ENCODE data around the gene METTL8.

The METTL8 gene

DNA sequence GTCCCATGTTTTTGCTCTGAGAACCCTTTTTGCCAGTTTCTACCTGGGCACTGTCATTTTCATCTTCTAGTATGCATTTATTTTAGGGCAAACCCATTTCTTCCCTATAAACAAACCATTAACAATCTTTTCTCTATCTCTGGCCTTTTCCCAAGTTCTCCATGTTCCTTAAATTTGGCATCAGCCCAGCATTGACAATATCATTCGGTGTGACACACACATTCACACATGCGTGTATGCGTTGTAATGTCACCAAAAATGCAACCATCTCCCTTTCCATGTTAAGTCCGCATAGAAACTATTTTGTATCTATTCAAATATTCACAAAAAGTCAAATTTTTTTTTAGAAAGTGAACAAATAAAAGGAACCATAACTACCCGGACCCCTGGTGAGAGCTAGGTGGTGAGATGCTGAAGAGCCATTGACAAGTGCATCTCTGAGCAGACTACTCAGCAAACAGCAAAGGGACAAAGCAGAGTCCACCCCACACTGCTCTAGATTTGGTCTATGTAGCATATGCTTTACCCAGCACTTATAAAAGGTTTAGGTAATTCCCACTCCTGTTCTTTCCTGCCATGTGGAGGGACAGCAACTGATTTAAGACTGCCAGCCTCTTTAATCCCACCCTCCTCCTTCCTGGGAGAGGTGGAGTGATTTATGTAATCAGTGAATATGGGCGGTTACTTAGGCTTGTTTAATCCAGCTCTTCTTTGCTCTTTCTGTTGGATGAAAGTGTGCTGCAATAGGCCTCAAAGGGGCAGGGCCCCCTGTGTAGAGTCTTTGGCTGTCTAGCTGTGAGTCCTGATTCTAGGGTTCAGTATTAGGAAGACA, 124.1 kb downstream of the METTL8 start:
- H3K4me3 ChIP-seq (ENCODE audit: low read depth, low read length), result no peak overlapping the region
- in situ Hi-C loops (cut with HindIII; ENCODE audit: low sequenced_read_pairs), result no loop called here
- TF ChIP-seq, protein P1, sequence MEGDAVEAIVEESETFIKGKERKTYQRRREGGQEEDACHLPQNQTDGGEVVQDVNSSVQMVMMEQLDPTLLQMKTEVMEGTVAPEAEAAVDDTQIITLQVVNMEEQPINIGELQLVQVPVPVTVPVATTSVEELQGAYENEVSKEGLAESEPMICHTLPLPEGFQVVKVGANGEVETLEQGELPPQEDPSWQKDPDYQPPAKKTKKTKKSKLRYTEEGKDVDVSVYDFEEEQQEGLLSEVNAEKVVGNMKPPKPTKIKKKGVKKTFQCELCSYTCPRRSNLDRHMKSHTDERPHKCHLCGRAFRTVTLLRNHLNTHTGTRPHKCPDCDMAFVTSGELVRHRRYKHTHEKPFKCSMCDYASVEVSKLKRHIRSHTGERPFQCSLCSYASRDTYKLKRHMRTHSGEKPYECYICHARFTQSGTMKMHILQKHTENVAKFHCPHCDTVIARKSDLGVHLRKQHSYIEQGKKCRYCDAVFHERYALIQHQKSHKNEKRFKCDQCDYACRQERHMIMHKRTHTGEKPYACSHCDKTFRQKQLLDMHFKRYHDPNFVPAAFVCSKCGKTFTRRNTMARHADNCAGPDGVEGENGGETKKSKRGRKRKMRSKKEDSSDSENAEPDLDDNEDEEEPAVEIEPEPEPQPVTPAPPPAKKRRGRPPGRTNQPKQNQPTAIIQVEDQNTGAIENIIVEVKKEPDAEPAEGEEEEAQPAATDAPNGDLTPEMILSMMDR (IDR thresholded peaks at IDR 0.05; ENCODE audit: low read depth, low read length, missing control alignments), result no peak
- DNase-seq (ENCODE audit: low read depth), result no peak

DNA sequence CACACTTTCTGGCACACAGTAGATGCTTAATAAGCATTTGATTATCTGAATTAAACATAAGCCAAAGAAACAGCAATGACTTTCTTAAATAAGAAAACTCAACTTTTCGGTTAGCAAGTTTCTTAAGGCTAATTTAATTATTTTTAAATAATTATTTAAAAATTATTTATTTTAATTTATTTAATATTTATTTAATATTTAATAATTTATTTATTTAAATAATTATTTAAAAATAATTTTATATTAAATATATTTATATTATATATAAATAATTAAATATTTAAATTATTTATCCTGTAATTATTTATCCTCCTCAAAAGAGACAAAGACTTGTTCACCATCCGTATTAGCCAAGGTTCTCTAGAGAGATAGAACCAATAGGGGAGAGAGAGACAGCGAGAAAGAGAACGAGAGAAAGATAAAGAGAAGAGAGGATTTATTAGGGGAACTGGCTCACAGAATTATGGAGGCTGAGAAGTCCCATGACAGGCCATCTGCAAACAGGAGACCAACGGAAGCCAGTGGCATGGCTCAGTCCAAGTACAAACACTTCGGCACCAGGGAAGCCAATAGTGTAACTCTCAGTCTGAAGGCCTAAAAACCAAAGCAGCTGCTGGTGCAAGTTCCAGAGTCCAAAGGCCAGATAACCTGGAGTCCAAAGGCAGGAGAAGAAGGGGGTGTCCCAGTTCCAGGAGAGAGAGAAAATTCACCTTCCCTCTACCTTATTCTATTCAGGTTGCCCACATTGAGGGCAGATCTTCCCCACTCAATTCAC, 125.3 kb downstream of the METTL8 start:
- TF ChIP-seq, protein P1 (IDR thresholded peaks at IDR 0.05; ENCODE audit: low read depth, low read length, missing control alignments), result no peak
- H3K4me3 ChIP-seq (ENCODE audit: low read depth, low read length), result no peak overlapping the region
- DNase-seq (ENCODE audit: low read depth), result no peak
- in situ Hi-C loops (cut with HindIII; ENCODE audit: low sequenced_read_pairs), result no loop called here

DNA sequence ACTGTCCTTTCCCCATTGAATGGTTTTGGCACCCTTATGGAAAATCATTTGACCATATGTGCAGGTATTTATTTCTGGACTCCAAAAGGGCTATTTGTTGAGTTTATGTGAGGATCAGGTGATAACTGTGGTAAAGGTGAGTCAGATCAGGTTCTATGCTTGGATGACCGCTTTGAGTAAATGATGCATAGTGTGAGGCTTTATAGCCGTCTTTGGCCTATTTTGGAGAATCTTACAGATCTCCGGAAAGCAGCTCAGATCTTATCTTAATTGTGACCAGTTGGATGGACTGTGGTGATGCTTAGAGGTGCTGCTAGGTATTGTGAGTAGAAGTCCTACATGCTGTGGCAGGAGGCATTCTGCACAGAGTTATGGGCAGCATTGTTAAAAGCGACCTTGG, 126.2 kb downstream of the METTL8 start:
- no peak for DNase-seq (ENCODE audit: low read depth)
- TF ChIP-seq, protein P1 (IDR thresholded peaks at IDR 0.05; ENCODE audit: low read depth, low read length, missing control alignments), result no peak
- no peak overlapping the region for H3K4me3 ChIP-seq (ENCODE audit: low read depth, low read length)
- in situ Hi-C loops (cut with HindIII; ENCODE audit: low sequenced_read_pairs), result no loop called here

DNA sequence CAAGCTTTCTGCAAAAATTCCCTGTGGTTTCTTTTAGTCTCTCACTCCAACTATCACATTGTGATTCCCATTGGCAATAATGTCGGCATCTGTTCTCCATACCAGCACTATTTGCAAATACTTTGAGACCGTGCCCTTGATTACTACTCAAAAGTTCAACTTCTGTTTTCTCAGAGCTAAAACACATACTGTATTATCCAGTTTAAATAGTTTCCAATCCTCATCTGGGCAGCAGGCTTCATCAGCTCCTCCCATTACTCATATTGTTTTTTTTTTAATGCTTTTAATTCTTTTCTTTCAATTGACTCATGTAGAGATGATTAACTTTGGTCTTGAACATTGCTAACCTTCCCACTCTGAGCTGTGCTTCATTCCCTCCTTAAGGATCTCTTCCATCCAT, 135.8 kb downstream of the METTL8 start:
- in situ Hi-C loops (cut with HindIII; ENCODE audit: low sequenced_read_pairs), result no loop called here
- no peak for DNase-seq (ENCODE audit: low read depth)

DNA sequence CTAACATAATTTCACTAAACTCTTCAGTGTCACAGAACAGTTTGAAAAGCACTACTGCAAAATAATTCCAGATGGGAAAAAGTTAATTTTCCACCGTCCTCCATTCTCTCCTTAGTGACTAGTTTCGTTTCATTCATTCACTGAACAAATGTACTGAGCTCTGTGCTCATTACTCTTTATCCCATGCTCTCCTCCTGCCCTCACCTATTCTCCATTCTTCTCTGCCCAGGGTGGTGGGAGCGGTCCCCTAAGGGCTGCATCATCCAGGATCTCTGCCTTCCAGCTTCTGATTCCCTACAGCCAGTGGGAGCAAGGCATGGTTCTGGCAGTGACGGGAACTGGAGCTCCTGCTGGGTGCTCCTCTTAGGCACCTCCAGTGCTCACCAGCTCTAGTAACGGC, 139.2 kb downstream of the METTL8 start:
- H3K4me3 ChIP-seq (ENCODE audit: low read depth, low read length), result no peak overlapping the region
- TF ChIP-seq, protein P1 (IDR thresholded peaks at IDR 0.05; ENCODE audit: low read depth, low read length, missing control alignments), result no peak
- DNase-seq (ENCODE audit: low read depth), result no peak
- in situ Hi-C loops (cut with HindIII; ENCODE audit: low sequenced_read_pairs), result no loop called here

More for the DNA sequence above, 135.8 kb downstream of the METTL8 start:
- TF ChIP-seq, protein P1 (IDR thresholded peaks at IDR 0.05; ENCODE audit: low read depth, low read length, missing control alignments), result no peak
- H3K4me3 ChIP-seq (ENCODE audit: low read depth, low read length), result no peak overlapping the region

DNA sequence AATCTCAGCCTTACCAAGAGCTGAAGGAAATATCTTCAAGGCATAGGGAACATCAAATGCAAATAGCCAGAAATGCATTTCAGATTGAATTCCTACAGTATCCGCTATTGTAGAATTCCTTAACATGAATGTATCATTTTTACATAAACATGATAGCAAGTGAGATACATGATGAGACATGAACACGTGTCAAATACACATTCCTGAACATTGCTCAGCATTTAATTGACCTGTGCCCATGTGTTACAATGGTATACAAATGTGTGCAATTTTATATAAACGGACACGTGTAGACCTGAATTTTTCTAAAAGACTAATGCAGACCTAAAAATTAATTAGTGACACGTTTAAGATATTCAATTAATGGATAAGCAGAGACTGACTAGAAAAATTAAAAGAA, 140.1 kb downstream of the METTL8 start:
- TF ChIP-seq, protein P1 (IDR thresholded peaks at IDR 0.05; ENCODE audit: low read depth, low read length, missing control alignments), result no peak
- H3K4me3 ChIP-seq (ENCODE audit: low read depth, low read length), result no peak overlapping the region
- in situ Hi-C loops (cut with HindIII; ENCODE audit: low sequenced_read_pairs), result no loop called here
- DNase-seq (ENCODE audit: low read depth), result no peak
